Caco-2 (cell line): ENCODE data around the gene TAS2R8. TPM values are rescaled to one million over a fixed set of nuclear protein-coding genes. Genes with fewer than 3 reads are reported as not detected.

Experiments used
- Bru-seq: library from RNA; stranded (reverse); fragments of 400-500 nt; gene quantifications from one replicate; lab custom pipeline; 2021; lab: Mats Ljungman, UMichigan
- BruChase-seq, 2 experiments: library from RNA; stranded (reverse); fragments of 400-500 nt; gene quantifications; one replicate each; lab custom pipeline; 2021; lab: Mats Ljungman, UMichigan
- BruUV-seq: library from RNA; stranded (reverse); fragments of 400-500 nt; replicated peaks from 2 replicates; lab custom pipeline; 2021; lab: Mats Ljungman, UMichigan
- CTCF ChIA-PET: fragments of 300-600 bp; sonication (Branson Sonifier 250); formaldehyde crosslinking; loops from one replicate; lab custom pipeline; 2022; ENCODE audit warnings: antibody characterized with exemption; lab: Charles Lee
- POLR2A ChIA-PET: fragments of 300-600 bp; sonication (Branson Sonifier 250); formaldehyde crosslinking; loops from one replicate; lab custom pipeline; 2022; ENCODE audit warnings: antibody characterized with exemption; lab: Charles Lee
- DNase-seq, 2 experiments: peaks; one replicate each; pipeline versions ENCODE4 v3.0.0 to v3.0.0-alpha.2; 2020 to 2022
- H3K27me3 ChIP-seq: replicated peaks from 2 replicates; pipeline ENCODE4 v1.6.0; 2011; ENCODE audit warnings: low read length; ENCODE audit not compliant: control insufficient read depth, insufficient read depth
- H3K36me3 ChIP-seq: 2 replicates; pipeline ENCODE4 v1.5.1; 2011; ENCODE audit warnings: low read length; ENCODE audit not compliant: control insufficient read depth, insufficient read depth
- H3K4me1 ChIP-seq: fragments of 250-450 bp; sonication (Bioruptor Pico); 2 replicates; pipeline ENCODE4 v1.5.1; 2020; ENCODE audit warnings: mild to moderate bottlenecking
- H3K4me3 ChIP-seq: 2 replicates; pipeline ENCODE4 v1.5.1; 2011; ENCODE audit warnings: low read depth, mild to moderate bottlenecking, control low read depth, low read length
- H3K9me3 ChIP-seq: fragments of 250-450 bp; sonication (Bioruptor Pico); 2 replicates; pipeline ENCODE4 v1.5.1; 2020; ENCODE audit warnings: mild to moderate bottlenecking, moderate library complexity
- H3K27ac Mint-ChIP-seq: one replicate; pipeline ENCODE4 v1.8.0; 2022; ENCODE audit warnings: mixed read lengths; ENCODE audit not compliant: unreplicated experiment
- H3K27me3 Mint-ChIP-seq: one replicate; pipeline ENCODE4 v1.8.0; 2022; ENCODE audit warnings: mixed read lengths; ENCODE audit not compliant: insufficient read depth, unreplicated experiment
- H3K36me3 Mint-ChIP-seq: one replicate; pipeline ENCODE4 v1.8.0; 2022; ENCODE audit warnings: mild to moderate bottlenecking, mixed read lengths; ENCODE audit not compliant: insufficient read depth, unreplicated experiment
- H3K4me1 Mint-ChIP-seq: one replicate; pipeline ENCODE4 v1.8.0; 2022; ENCODE audit warnings: low read depth, mixed read lengths; ENCODE audit not compliant: unreplicated experiment
- H3K4me3 Mint-ChIP-seq: one replicate; pipeline ENCODE4 v1.8.0; 2022; ENCODE audit warnings: mild to moderate bottlenecking, moderate library complexity, mixed read lengths; ENCODE audit not compliant: unreplicated experiment
- H3K9me3 Mint-ChIP-seq: one replicate; pipeline ENCODE4 v1.8.0; 2022; ENCODE audit warnings: mixed read lengths; ENCODE audit not compliant: unreplicated experiment
- intact Hi-C: fragments of 100-400 bp; cut with micrococcal nuclease; formaldehyde crosslinking; loops from one replicate; pipeline ENCODE4 v1.10.0; 2022; ENCODE audit not compliant: unreplicated experiment
- long read RNA-seq: library from polyadenylated mRNA; stranded (forward); transcript quantifications from one replicate; pipeline ENCODE4 v2.0.0, GENCODE V29; 2022
- total RNA-seq: library from RNA; stranded (reverse); gene quantifications from 2 replicates; pipeline ENCODE4 v1.2.3, GENCODE V29; 2022
- TF ChIP-seq, protein P1 (sequence below), 2 experiments: fragments of 200-600 bp in 1 of 2; IDR thresholded peaks; 1 replicate in 1 of 2; 2 replicates in 1 of 2; pipeline versions ENCODE4 v1.5.1 to v1.8.0; 2011 to 2022; ENCODE audit warnings: antibody characterized with exemption in 1 of 2, control low read depth in 1 of 2, inconsistent platforms in 1 of 2, low read depth in 1 of 2, low read length in 1 of 2, mild to moderate bottlenecking in 1 of 2, moderate library complexity in 1 of 2; ENCODE audit not compliant: insufficient read depth in 1 of 2, severe bottlenecking in 1 of 2, unreplicated experiment in 1 of 2

Gene TAS2R8
- total RNA-seq (not detected in 2 replicates), Bru-seq, nascent RNA (percentile 39 among the genes with signal in this experiment), BruChase-seq, experiment 1, labeled RNA remaining after a 2-hour chase (percentile 43 among the genes with signal in this experiment), BruChase-seq, experiment 2, labeled RNA remaining after a 6-hour chase (percentile 35 among the genes with signal in this experiment)
- long read RNA-seq = 0 reads

DNA sequence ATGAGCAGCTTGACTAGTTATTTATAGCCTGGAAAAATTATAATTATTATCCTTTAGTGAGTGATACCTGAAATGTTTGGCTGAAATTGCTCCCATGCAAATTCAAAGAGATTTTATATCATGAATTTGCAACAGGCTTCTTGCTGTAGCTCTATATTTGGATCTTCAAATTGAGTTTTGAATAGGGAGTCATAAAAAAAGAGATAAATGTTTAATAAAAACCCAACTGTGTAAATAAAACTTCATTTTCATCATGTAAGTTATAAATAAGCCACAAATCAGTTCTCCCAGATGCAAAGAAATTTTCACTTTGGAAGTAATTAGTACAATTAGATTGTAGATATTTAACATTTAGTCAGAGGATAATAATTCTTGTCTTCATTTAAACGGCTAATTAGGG is at the start of gene TAS2R8:
TAS2R8 (minus strand) TSS at position 101 of the 400 bp plus-strand sequence. CDS start 306 bp downstream, outside the sequence.
- intact Hi-C loops = no loop called here
- no peak for DNase-seq
- H3K9me3 Mint-ChIP-seq = no peaks in the 10 kb centered on the region
- H3K27ac Mint-ChIP-seq = no peak within 1 kb of the TSS
- Histone ChIP-seq H3K36me3 (no peaks in the 10 kb centered on the region), H3K4me1 (no peaks in the 10 kb centered on the region), H3K27me3 (no peaks in the 10 kb centered on the region; the same call in 1 of the 2 replicates), H3K9me3 (no peaks in the 10 kb centered on the region; the same call in 1 of the 2 replicates), H3K4me3 (no peak within 1 kb of the TSS)
- H3K4me3 Mint-ChIP-seq = no peak within 1 kb of the TSS
- ChIA-PET CTCF (no interaction called here), POLR2A (no interaction called here)
- peaks cover 12% of the 10 kb centered on the region for H3K27me3 Mint-ChIP-seq
- BruUV-seq = no TSS peak
- TF ChIP-seq, protein P1, sequence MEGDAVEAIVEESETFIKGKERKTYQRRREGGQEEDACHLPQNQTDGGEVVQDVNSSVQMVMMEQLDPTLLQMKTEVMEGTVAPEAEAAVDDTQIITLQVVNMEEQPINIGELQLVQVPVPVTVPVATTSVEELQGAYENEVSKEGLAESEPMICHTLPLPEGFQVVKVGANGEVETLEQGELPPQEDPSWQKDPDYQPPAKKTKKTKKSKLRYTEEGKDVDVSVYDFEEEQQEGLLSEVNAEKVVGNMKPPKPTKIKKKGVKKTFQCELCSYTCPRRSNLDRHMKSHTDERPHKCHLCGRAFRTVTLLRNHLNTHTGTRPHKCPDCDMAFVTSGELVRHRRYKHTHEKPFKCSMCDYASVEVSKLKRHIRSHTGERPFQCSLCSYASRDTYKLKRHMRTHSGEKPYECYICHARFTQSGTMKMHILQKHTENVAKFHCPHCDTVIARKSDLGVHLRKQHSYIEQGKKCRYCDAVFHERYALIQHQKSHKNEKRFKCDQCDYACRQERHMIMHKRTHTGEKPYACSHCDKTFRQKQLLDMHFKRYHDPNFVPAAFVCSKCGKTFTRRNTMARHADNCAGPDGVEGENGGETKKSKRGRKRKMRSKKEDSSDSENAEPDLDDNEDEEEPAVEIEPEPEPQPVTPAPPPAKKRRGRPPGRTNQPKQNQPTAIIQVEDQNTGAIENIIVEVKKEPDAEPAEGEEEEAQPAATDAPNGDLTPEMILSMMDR (IDR thresholded peaks at IDR 0.05; ENCODE audit: insufficient read depth in 1 of 2, low read depth in 1 of 2, low read length in 1 of 2, severe bottlenecking in 1 of 2, unreplicated experiment in 1 of 2) = no peak
- no peaks in the 10 kb centered on the region for H3K36me3 Mint-ChIP-seq
- H3K4me1 Mint-ChIP-seq = no peaks in the 10 kb centered on the region

DNA sequence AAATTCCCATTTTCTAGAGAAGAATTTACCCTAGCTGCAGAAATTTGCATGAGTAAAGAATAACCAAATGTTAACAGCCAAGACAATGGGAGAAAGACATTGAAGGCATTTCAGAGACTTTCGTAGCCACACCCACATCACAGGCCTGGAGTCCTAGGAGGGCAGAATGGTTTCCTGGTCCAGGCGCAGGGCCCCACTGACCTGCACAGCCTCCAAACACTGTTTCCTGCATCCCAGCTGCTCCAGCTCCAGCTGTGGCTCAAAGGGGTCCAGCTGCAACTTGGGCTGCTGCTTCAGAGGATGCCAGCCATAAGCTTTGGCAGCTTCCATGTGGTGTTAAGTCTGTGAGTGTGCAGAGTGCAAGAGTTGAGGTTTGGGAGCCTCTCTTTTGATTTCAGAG is 48.7 kb upstream of the TAS2R8 start:
- Mint-ChIP-seq H3K9me3 (peaks cover 46% of the 10 kb centered on the region), H3K4me1 (no peaks in the 10 kb centered on the region), H3K27ac (no peak overlapping the region), H3K36me3 (peaks cover 15% of the 10 kb centered on the region), H3K4me3 (no peak overlapping the region), H3K27me3 (no peaks in the 10 kb centered on the region)
- H3K9me3 ChIP-seq = peaks cover 18% of the 10 kb centered on the region
- TF ChIP-seq, protein P1 (IDR thresholded peaks at IDR 0.05; ENCODE audit: insufficient read depth in 1 of 2, low read depth in 1 of 2, low read length in 1 of 2, severe bottlenecking in 1 of 2, unreplicated experiment in 1 of 2) = no peak
- no TSS peak for BruUV-seq
- CTCF ChIA-PET = no interaction called here
- no peak overlapping the region for H3K4me3 ChIP-seq
- DNase-seq = no peak
- POLR2A ChIA-PET = no interaction called here
- H3K4me1 ChIP-seq = no peaks in the 10 kb centered on the region
- intact Hi-C loops = no loop called here
- peaks cover 2% of the 10 kb centered on the region; the same call in 1 of the 2 replicates for H3K36me3 ChIP-seq
- no peaks in the 10 kb centered on the region for H3K27me3 ChIP-seq

DNA sequence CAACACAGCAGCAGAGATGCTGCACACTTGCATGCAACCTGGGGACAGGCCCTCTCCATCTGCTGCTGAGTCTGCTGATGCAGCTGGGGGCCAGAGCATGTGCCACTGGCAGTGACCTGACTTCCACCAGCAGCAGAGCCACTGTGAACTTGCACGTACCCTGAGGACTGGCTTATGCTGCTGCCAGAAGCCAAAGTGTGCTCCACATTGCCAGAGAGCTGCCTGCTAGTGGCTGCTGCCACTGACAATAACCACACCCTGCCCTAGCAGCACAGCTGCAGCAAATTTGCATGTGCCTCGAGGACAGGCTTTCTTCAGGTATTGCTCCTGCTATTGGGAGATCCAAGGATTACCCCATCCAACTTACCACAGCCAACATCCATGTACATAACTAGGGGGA is 46.7 kb upstream of the TAS2R8 start:
- CTCF ChIA-PET = no interaction called here
- no peaks in the 10 kb centered on the region for H3K4me1 Mint-ChIP-seq
- POLR2A ChIA-PET = no interaction called here

More for the DNA sequence above, 46.7 kb upstream of the TAS2R8 start:
- peaks cover 15% of the 10 kb centered on the region for H3K36me3 Mint-ChIP-seq
- H3K27me3 Mint-ChIP-seq = no peaks in the 10 kb centered on the region
- Histone ChIP-seq H3K27me3 (no peaks in the 10 kb centered on the region), H3K9me3 (peaks cover 18% of the 10 kb centered on the region), H3K36me3 (peaks cover 2% of the 10 kb centered on the region; the same call in 1 of the 2 replicates), H3K4me1 (no peaks in the 10 kb centered on the region), H3K4me3 (no peak overlapping the region)
- peaks cover 28% of the 10 kb centered on the region for H3K9me3 Mint-ChIP-seq
- no peak for DNase-seq
- H3K27ac Mint-ChIP-seq = no peak overlapping the region
- intact Hi-C loops = no loop called here
- no TSS peak for BruUV-seq
- no peak overlapping the region for H3K4me3 Mint-ChIP-seq
- TF ChIP-seq, protein P1 (IDR thresholded peaks at IDR 0.05; ENCODE audit: insufficient read depth in 1 of 2, low read depth in 1 of 2, low read length in 1 of 2, severe bottlenecking in 1 of 2, unreplicated experiment in 1 of 2) = no peak
